HepG2 (cell line): ENCODE data around the gene PHKG2. TPM values are rescaled to one million over a fixed set of nuclear protein-coding genes. Genes with fewer than 3 reads are reported as not detected.

ENCODE experiments used
- ATF7 ChIP-seq, 2 experiments: fragments of 450-650 bp in 1 of 2; sonication (generic) in 1 of 2; formaldehyde crosslinking in 1 of 2; IDR thresholded peaks; 2 replicates each; pipeline versions ENCODE4 v1.4.0 to v1.6.1; 2016 to 2020; ENCODE audit warnings: antibody characterized with exemption in 1 of 2, mild to moderate bottlenecking in 1 of 2, missing genetic modification reagents in 1 of 2
- EHMT2 ChIP-seq: fragments of 200-600 bp; sonication (generic); IDR thresholded peaks from 2 replicates; pipeline ENCODE4 v1.7.0; 2017; ENCODE audit warnings: antibody characterized with exemption, low read depth, low read length, borderline replicate concordance
- FOSL2 ChIP-seq: sonication (generic); formaldehyde crosslinking; IDR thresholded peaks from 2 replicates; pipeline ENCODE4 v1.4.0; 2020; ENCODE audit warnings: missing genetic modification reagents
- HNRNPH1 ChIP-seq: fragments of 200-400 bp; formaldehyde crosslinking; optimal IDR thresholded peaks from 2 replicates; pipeline ENCODE3; 2017; ENCODE audit warnings: mild to moderate bottlenecking, low read depth, low read length
- MAFK ChIP-seq, 2 experiments: IDR thresholded peaks in 1 of 2; conservative IDR thresholded peaks in 1 of 2; 2 replicates each; pipeline ENCODE4 v1.6.1; 2011; ENCODE audit warnings: improper control_type of control experiment in 2 of 2, low read length in 2 of 2
- MIXL1 ChIP-seq: IDR thresholded peaks from 2 replicates; pipeline ENCODE4 v1.6.1; 2016
- MTA1 ChIP-seq: sonication (generic); formaldehyde crosslinking; IDR thresholded peaks from 2 replicates; pipeline ENCODE4 v1.4.0; 2020; ENCODE audit warnings: missing genetic modification reagents, mild to moderate bottlenecking, borderline replicate concordance
- RFXANK ChIP-seq: IDR thresholded peaks from 2 replicates; pipeline ENCODE4 v1.6.1; 2016
- TBX3 ChIP-seq: fragments of 450-650 bp; IDR thresholded peaks from 2 replicates; pipeline ENCODE4 v1.6.1; 2017; ENCODE audit warnings: antibody characterized with exemption, mild to moderate bottlenecking, inconsistent platforms, borderline replicate concordance
- TOE1 ChIP-seq: sonication (generic); formaldehyde crosslinking; IDR thresholded peaks from 2 replicates; pipeline ENCODE4 v1.4.0; 2020; ENCODE audit warnings: mild to moderate bottlenecking, missing genetic modification reagents
- ZNF160 ChIP-seq: sonication (generic); formaldehyde crosslinking; IDR thresholded peaks from 2 replicates; pipeline ENCODE4 v1.8.0; 2022; ENCODE audit warnings: mild to moderate bottlenecking, inconsistent platforms, missing genetic modification reagents
- ZNF530 ChIP-seq: sonication (generic); formaldehyde crosslinking; IDR thresholded peaks from 2 replicates; pipeline ENCODE4 v1.5.0; 2020; ENCODE audit warnings: low read depth, mild to moderate bottlenecking, missing genetic modification reagents
- ZNF644 ChIP-seq: IDR thresholded peaks from 2 replicates; pipeline ENCODE4 v1.6.1; 2016; ENCODE audit warnings: low read depth
- ZNF660 ChIP-seq: sonication (generic); formaldehyde crosslinking; IDR thresholded peaks from 2 replicates; pipeline ENCODE4 v1.5.1; 2020; ENCODE audit warnings: mild to moderate bottlenecking, low read depth, missing genetic modification reagents, borderline replicate concordance
- ZNF782 ChIP-seq: sonication (generic); formaldehyde crosslinking; IDR thresholded peaks from 2 replicates; pipeline ENCODE4 v1.4.0; 2020; ENCODE audit warnings: missing genetic modification reagents, mild to moderate bottlenecking, borderline replicate concordance
- ZNF883 ChIP-seq: sonication (generic); formaldehyde crosslinking; IDR thresholded peaks from 2 replicates; pipeline ENCODE4 v1.5.1; 2020; ENCODE audit warnings: mild to moderate bottlenecking, missing genetic modification reagents; ENCODE audit errors: not compliant biosample characterization
- polyA plus RNA-seq, 8 experiments: library from polyadenylated mRNA; depleted of rRNA in 3 of 8; stranded (reverse) in 7 of 8; unstranded in 1 of 8; fragments of >200 nt; fragmentation: Illumina TruSeq in 4 of 8; extraction: Trizol in 4 of 8; gene quantifications; 2 replicates each; pipeline versions ENCODE4 v1.2.1 to v1.2.3, GENCODE V29; 2011 to 2016; ENCODE audit warnings: low read depth in 4 of 8, missing spikeins in 1 of 8, mixed read lengths in 1 of 8; ENCODE audit not compliant: insufficient read depth in 1 of 8
- total RNA-seq, 5 experiments: library from RNA; depleted of rRNA; stranded (reverse); fragments of >200 nt; fragmentation: Illumina TruSeq; extraction: Trizol; gene quantifications; 2 replicates each; pipeline ENCODE4 v1.2.3, GENCODE V29; 2016; ENCODE audit warnings: low read depth in 1 of 5
- TF ChIP-seq, protein P1 (sequence below): sonication (generic); formaldehyde crosslinking; IDR thresholded peaks from 2 replicates; pipeline ENCODE4 v1.5.1; 2020; ENCODE audit warnings: missing genetic modification reagents, mild to moderate bottlenecking, borderline replicate concordance
- TF ChIP-seq, protein P2 (sequence below): sonication (generic); formaldehyde crosslinking; IDR thresholded peaks from 2 replicates; pipeline ENCODE4 v1.4.0; 2020; ENCODE audit warnings: mild to moderate bottlenecking, missing genetic modification reagents
- TF ChIP-seq, protein P3 (sequence below): sonication (generic); formaldehyde crosslinking; IDR thresholded peaks from 2 replicates; pipeline ENCODE4 v1.5.1; 2020; ENCODE audit warnings: mild to moderate bottlenecking, missing genetic modification reagents, moderate library complexity
- TF ChIP-seq, protein P4 (sequence below): sonication (generic); formaldehyde crosslinking; IDR thresholded peaks from 2 replicates; pipeline ENCODE4 v1.8.0; 2022; ENCODE audit warnings: missing genetic modification reagents, mild to moderate bottlenecking, moderate library complexity, borderline replicate concordance
- TF ChIP-seq, protein P5 (sequence below): IDR thresholded peaks from 2 replicates; pipeline ENCODE4 v1.6.1; 2016; ENCODE audit warnings: low read depth, control low read depth

Gene PHKG2
- total and polyA plus RNA-seq, 2 of the 13 experiments (the other 11 are each of a cell fraction or from before 2014, with no cell fraction given) = 37.4 to 42.1 TPM

DNA sequence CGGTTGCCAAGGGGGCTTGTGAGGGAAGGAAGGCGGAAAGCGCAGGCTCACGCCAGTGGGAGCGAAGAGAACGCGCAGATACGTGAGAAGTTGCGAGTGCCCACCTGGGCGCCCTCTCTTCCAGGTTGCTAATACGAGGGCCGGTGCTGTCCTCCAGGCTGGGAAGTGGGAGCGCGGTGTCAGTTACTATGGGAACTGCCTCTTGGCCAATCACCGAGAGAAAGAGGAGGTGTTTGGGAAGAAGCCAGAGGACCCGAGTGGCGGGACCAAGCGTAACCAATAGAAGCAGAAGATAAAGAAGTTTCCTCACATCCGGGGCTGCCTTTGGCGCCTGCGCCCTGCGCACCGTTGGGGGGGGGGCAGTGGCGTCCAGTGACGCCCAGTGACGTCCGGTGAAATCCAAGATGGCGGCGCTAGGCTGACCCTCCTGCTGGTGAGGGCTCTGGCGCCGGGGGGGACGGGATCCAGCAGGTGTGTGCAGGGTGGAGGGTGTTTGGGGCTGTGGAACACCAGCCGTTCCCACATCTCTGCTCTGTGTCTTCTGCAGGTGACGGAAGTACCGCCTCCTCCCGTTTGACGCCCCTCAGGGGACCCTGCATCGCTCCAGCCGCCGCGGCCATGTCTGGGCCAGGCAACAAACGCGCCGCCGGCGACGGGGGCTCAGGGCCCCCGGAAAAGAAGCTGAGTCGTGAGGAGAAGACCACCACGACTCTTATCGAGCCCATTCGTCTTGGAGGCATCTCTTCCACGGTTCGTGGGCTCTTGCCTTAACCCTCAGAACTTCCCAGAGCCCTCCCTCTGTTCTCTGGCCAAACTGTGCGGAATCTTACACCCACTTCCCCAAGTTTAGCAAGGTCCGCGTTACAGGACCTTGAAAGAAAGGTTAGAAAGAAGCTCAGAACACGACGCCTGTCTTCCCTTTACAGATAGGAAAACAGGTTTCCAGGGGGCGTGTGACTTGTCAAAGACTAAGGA is 14.0 kb downstream of the PHKG2 start, which contains the start of the genes CFAP119 and RNF40 (continued):
- TF ChIP-seq, protein P1, sequence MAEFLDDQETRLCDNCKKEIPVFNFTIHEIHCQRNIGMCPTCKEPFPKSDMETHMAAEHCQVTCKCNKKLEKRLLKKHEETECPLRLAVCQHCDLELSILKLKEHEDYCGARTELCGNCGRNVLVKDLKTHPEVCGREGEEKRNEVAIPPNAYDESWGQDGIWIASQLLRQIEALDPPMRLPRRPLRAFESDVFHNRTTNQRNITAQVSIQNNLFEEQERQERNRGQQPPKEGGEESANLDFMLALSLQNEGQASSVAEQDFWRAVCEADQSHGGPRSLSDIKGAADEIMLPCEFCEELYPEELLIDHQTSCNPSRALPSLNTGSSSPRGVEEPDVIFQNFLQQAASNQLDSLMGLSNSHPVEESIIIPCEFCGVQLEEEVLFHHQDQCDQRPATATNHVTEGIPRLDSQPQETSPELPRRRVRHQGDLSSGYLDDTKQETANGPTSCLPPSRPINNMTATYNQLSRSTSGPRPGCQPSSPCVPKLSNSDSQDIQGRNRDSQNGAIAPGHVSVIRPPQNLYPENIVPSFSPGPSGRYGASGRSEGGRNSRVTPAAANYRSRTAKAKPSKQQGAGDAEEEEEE (CRISPR knock-in tag) = no peak
- TF ChIP-seq EHMT2 (no peak), ZNF883 (CRISPR knock-in tag) (peak; percentile 27), FOSL2 (CRISPR knock-in tag) (0 out of 2 replicates have a peak, but pooled peaks have one; percentile 49), ZNF644 (CRISPR knock-in tag) (no peak), RFXANK (no peak), ZNF530 (CRISPR knock-in tag) (no peak), HNRNPH1 (no peak), ZNF160 (CRISPR knock-in tag) (no peak; the same call in 1 of the 2 replicates), MIXL1 (CRISPR knock-in tag) (no peak), ZNF660 (no peak), ATF7 (IDR thresholded peaks at IDR 0.05) (no peak), ATF7 (CRISPR knock-in tag; IDR thresholded peaks at IDR 0.05) (no peak), TBX3 (peak; percentile 47), TOE1 (CRISPR knock-in tag) (0 out of 2 replicates have a peak, but pooled peaks have one; percentile 59), MTA1 (CRISPR knock-in tag) (no peak), ZNF782 (CRISPR knock-in tag) (no peak), MAFK (conservative IDR thresholded peaks at IDR 0.05 in 1 of 2, IDR thresholded peaks at IDR 0.05 in 1 of 2; ENCODE audit: low read length in 2 of 2) (no peak)
- TF ChIP-seq, protein P2, sequence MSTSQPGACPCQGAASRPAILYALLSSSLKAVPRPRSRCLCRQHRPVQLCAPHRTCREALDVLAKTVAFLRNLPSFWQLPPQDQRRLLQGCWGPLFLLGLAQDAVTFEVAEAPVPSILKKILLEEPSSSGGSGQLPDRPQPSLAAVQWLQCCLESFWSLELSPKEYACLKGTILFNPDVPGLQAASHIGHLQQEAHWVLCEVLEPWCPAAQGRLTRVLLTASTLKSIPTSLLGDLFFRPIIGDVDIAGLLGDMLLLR (CRISPR knock-in tag) = no peak; the same call in 1 of the 2 replicates
- TF ChIP-seq, protein P3, sequence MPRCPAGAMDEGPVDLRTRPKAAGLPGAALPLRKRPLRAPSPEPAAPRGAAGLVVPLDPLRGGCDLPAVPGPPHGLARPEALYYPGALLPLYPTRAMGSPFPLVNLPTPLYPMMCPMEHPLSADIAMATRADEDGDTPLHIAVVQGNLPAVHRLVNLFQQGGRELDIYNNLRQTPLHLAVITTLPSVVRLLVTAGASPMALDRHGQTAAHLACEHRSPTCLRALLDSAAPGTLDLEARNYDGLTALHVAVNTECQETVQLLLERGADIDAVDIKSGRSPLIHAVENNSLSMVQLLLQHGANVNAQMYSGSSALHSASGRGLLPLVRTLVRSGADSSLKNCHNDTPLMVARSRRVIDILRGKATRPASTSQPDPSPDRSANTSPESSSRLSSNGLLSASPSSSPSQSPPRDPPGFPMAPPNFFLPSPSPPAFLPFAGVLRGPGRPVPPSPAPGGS (CRISPR knock-in tag) = no peak
- TF ChIP-seq, protein P4, sequence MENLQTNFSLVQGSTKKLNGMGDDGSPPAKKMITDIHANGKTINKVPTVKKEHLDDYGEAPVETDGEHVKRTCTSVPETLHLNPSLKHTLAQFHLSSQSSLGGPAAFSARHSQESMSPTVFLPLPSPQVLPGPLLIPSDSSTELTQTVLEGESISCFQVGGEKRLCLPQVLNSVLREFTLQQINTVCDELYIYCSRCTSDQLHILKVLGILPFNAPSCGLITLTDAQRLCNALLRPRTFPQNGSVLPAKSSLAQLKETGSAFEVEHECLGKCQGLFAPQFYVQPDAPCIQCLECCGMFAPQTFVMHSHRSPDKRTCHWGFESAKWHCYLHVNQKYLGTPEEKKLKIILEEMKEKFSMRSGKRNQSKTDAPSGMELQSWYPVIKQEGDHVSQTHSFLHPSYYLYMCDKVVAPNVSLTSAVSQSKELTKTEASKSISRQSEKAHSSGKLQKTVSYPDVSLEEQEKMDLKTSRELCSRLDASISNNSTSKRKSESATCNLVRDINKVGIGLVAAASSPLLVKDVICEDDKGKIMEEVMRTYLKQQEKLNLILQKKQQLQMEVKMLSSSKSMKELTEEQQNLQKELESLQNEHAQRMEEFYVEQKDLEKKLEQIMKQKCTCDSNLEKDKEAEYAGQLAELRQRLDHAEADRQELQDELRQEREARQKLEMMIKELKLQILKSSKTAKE (CRISPR knock-in tag) = no peak
- TF ChIP-seq, protein P5, sequence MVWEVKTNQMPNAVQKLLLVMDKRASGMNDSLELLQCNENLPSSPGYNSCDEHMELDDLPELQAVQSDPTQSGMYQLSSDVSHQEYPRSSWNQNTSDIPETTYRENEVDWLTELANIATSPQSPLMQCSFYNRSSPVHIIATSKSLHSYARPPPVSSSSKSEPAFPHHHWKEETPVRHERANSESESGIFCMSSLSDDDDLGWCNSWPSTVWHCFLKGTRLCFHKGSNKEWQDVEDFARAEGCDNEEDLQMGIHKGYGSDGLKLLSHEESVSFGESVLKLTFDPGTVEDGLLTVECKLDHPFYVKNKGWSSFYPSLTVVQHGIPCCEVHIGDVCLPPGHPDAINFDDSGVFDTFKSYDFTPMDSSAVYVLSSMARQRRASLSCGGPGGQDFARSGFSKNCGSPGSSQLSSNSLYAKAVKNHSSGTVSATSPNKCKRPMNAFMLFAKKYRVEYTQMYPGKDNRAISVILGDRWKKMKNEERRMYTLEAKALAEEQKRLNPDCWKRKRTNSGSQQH (CRISPR knock-in tag) = peak; percentile 77; the same call in 1 of the 2 replicates
